ENCODE measurements around the gene ANAPC10.

DNA sequence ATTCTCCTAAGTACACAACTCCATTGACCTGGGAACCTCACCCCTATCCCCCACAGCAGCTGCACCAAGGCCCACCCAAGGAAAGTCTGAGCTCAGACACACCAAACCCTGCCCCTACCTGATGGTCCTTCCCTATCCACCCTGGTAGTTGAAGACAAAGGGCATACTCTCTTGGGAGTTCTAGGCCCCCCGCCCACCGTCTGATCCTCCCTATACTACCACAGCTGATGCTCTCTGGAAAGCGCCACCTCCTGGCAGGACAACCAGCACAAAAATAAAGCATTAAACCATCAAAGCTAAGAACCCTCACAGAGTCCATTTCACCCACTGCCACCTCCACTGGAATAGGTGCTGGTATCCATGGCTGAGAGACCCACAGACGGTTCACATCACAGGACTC is 83.6 kb downstream of the ANAPC10 start:
- TF ChIP-seq HDGF (IDR thresholded peaks at IDR 0.05; ENCODE audit: borderline replicate concordance) (no peak), FOXA1 (IDR thresholded peaks at IDR 0.05) (no peak), ELF4 (IDR thresholded peaks at IDR 0.05) (no peak), ARNT (IDR thresholded peaks at IDR 0.05) (no peak), NFRKB (IDR thresholded peaks at IDR 0.05) (no peak), BHLHE40 (IDR thresholded peaks at IDR 0.05; ENCODE audit: borderline replicate concordance) (no peak), ZNF384 (IDR thresholded peaks at IDR 0.05) (no peak), SP1 (IDR thresholded peaks at IDR 0.05) (no peak), FOXK2 (IDR thresholded peaks at IDR 0.05) (no peak), L3MBTL2 (conservative IDR thresholded peaks at IDR 0.05) (no peak), FOXM1 (IDR thresholded peaks at IDR 0.05; ENCODE audit: borderline replicate concordance) (no peak), CTBP1 (IDR thresholded peaks at IDR 0.05; ENCODE audit: borderline replicate concordance) (no peak)
- TF ChIP-seq, protein P1, sequence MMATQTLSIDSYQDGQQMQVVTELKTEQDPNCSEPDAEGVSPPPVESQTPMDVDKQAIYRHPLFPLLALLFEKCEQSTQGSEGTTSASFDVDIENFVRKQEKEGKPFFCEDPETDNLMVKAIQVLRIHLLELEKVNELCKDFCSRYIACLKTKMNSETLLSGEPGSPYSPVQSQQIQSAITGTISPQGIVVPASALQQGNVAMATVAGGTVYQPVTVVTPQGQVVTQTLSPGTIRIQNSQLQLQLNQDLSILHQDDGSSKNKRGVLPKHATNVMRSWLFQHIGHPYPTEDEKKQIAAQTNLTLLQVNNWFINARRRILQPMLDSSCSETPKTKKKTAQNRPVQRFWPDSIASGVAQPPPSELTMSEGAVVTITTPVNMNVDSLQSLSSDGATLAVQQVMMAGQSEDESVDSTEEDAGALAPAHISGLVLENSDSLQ (IDR thresholded peaks at IDR 0.05) = no peak

Measured in HEK293T (cell line).